Esophagus squamous epithelium (tissue), 4 donors: ENCODE measurements around the gene TJP3.

ENCODE experiments used
- CTCF ChIP-seq, 6 experiments: fragments of 450-650 bp in 4 of 6; fragments of 200-600 bp in 2 of 6; sonication (generic) in 2 of 6; IDR thresholded peaks; one replicate each; pipeline ENCODE4 v1.5.1; 2016 to 2019; ENCODE audit warnings: antibody characterized with exemption in 6 of 6, mild to moderate bottlenecking in 4 of 6, moderate library complexity in 4 of 6
- POLR2A ChIP-seq, 4 donors: fragments of 450-650 bp; IDR thresholded peaks; one replicate each; pipeline ENCODE4 v1.6.1; 2017; ENCODE audit warnings: antibody characterized with exemption in 4 of 4, mild to moderate bottlenecking in 4 of 4, moderate library complexity in 3 of 4

GRCh38 chr19:3753631-3754410, 45.6 kb downstream of the TJP3 start:
- no peak for TF ChIP-seq POLR2A (IDR thresholded peaks at IDR 0.05)
- no peak for TF ChIP-seq CTCF (IDR thresholded peaks at IDR 0.05)
